GM12891 (cell line): ENCODE measurements around the gene C18orf63.

ENCODE experiments used
- DNase-seq: peaks from one replicate; pipeline ENCODE4 v3.0.0; 2011; ENCODE audit warnings: low spot score; ENCODE audit not compliant: insufficient read length
- FAIRE-seq: peaks from 2 replicates; lab custom pipeline; 2011; peaks lifted over from hg19 to GRCh38; lab: Jason Lieb, UNC
- PAX5 ChIP-seq: IDR thresholded peaks from 2 replicates; pipeline ENCODE4 v1.6.1; 2011; ENCODE audit warnings: low read length, moderate library complexity, mild to moderate bottlenecking; ENCODE audit not compliant: insufficient read depth, severe bottlenecking
- POLR2A ChIP-seq: IDR thresholded peaks from 2 replicates; pipeline ENCODE4 v1.6.1; 2011; ENCODE audit warnings: low read depth, low read length, control low read depth
- POLR2AphosphoS5 ChIP-seq: IDR thresholded peaks from 2 replicates; pipeline ENCODE4 v1.6.1; 2011; ENCODE audit warnings: low read depth, low read length, control low read depth
- POU2F2 ChIP-seq: IDR thresholded peaks from 2 replicates; pipeline ENCODE4 v1.6.1; 2011; ENCODE audit warnings: low read depth, mild to moderate bottlenecking, control low read depth, low read length, moderate library complexity
- SPI1 ChIP-seq: IDR thresholded peaks from 2 replicates; pipeline ENCODE4 v1.6.1; 2011; ENCODE audit warnings: low read depth, low read length, control low read depth
- TAF1 ChIP-seq: IDR thresholded peaks from 2 replicates; pipeline ENCODE4 v1.6.1; 2011; ENCODE audit warnings: low read depth, low read length, control low read depth

C18orf63 gene

DNA sequence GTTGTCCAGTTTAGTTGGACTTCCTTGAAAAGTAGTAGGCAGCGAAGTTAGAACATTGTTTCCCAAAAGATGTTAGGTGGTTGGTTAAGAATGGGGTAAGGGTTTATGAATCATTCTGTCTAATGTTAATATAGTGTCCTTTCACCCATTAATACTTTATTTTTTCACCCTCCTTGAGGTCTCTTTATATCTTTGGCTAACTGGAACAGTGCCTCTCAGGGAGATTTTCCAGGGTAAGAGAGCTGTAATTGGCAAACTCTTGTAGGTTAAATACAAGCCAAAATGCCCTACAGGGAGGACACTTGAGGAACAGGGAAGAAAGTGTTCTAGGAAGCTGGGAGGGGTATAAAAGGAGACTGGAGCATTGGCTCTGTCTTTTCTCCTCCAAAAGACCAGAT lies 22.3 kb downstream of the C18orf63 start:
- FAIRE-seq (no peak), DNase-seq (no peak)
- TF ChIP-seq TAF1 (no peak), SPI1 (no peak), PAX5 (no peak), POLR2A (no peak), POU2F2 (no peak), POLR2AphosphoS5 (no peak)

DNA sequence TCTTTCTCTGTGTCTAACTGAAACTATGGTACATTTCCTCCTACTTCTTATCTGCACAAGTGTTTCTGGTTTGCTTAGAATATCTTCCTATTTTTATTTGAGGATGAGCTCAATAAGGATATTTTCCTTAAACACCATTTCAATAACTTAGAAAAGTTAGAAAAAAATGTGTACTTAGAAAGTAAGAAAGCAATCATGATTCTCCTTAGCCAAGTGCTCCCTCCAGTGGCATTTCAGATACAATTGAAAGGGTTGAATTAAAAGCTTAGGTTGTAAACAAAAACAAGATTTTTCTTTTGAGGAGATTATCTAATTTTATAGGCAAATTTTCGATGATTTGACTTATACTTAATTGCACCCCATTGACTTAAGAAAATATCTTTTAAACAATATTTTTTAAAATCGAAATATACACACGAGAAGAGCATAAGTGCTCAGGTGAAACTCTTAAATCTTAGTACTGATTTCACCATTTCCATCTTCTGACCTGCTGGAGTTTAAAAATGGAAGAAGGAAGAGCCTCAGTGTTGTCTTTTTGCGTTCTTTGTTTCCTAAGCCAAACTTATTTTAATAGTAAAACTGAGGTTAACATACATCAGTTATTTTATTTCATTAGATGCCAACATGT lies 26.9 kb downstream of the C18orf63 start:
- FAIRE-seq, result no peak
- TF ChIP-seq PAX5, result no peak
- no peak for TF ChIP-seq SPI1
- no peak for TF ChIP-seq TAF1
- no peak for TF ChIP-seq POU2F2
- TF ChIP-seq POLR2A, result no peak
- no peak for TF ChIP-seq POLR2AphosphoS5
- no peak for DNase-seq

DNA sequence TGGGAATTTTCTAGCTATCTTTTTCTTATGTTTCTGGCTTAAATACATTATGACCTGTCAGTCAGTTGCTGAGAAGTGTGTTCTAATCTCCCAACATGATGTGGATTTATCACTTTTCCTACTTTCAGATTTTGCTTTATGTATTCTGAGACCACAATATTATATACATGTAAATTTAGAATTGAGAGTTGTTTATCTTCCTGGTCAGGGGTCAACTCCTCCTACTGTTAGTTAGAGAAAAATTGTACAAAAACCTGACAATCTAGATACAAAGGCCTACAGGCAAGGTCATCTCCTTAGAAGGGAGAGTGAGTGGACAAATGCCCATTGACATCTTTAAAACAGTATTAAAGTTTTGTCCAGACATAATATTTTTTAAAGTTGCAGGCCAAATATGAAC lies 30.6 kb downstream of the C18orf63 start:
- FAIRE-seq, result no peak
- TF ChIP-seq POU2F2 (no peak), PAX5 (no peak), POLR2AphosphoS5 (no peak), POLR2A (no peak), TAF1 (no peak), SPI1 (no peak)
- DNase-seq, result no peak

DNA sequence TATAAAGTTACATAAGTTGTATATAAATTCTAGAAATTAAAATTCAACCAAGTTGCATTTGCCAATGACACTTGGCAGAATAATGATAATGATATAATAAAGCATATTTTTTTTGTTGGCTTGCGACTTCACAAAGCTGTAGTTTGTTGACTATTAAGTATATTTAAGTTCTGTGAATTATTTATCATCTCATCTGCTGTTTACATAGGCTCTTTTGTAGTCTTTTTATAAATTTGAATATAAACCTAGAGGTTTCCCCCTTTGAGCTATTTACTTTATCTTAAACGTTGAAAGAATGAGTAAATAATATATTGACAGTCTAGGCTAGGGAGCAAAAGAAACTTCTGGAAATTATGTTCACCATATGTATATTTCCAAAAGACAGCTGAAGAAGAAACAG lies 32.9 kb downstream of the C18orf63 start:
- FAIRE-seq, result no peak

DNA sequence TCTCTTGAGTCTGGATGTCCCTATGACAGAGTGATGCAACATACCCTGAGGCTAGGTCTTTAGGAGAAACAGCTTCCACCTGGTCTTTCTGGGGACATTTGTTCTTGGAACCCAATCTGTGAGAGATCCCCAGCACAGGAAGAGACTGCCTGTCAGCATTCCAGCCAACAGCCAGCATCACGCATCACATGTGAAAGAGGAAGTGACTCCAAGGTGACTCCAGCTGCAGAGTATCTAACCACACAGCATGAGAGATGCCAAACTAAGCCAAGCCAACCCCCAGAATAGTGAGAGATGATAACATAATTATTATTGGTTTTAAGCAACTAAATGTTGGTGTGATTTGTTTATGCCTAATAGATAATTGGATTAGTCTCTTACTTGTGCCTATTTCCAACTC lies 35.7 kb downstream of the C18orf63 start:
- FAIRE-seq (peak; percentile 71), DNase-seq (no peak)
- no peak for TF ChIP-seq TAF1
- TF ChIP-seq PAX5, result no peak
- peak; percentile 93 for TF ChIP-seq SPI1
- TF ChIP-seq POLR2AphosphoS5, result no peak

More for the DNA sequence above, 32.9 kb downstream of the C18orf63 start:
- TF ChIP-seq PAX5, result no peak
- TF ChIP-seq SPI1, result no peak
- TF ChIP-seq POLR2AphosphoS5, result no peak
- TF ChIP-seq TAF1, result no peak
- TF ChIP-seq POU2F2, result no peak
- TF ChIP-seq POLR2A, result no peak
- no peak for DNase-seq

DNA sequence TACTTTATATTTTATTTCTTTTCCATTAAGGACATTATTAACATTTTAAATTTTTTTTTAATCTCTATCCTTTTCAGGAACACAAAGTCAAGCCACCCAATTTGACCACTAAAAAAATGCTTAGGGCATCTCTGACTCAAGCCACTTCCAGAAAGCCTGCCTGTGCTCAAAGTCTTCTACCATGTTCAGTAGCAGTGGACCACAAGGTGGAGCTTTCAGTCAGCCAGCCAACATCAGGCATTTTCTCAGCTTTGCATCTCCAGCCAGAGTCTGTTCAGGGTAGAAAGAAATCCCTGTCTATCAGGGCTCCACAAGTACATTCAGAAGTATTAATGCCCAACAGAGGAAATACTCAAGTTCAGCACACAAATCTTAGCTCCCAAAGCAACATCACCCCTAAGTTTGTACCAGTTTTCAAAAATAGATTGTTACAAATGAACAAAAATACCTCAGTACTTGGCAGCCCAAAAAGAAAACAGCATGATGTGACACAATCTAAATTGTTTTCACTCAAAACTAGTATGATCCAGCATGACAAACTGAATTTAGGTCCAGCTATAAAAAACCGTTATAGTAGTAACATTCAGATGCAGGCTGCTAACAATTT lies 37.6 kb downstream of the C18orf63 start:
- FAIRE-seq, result peak; percentile 48
- TF ChIP-seq PAX5 (no peak), POLR2A (no peak), POU2F2 (no peak), SPI1 (no peak), POLR2AphosphoS5 (no peak), TAF1 (no peak)
- DNase-seq, result no peak

DNA sequence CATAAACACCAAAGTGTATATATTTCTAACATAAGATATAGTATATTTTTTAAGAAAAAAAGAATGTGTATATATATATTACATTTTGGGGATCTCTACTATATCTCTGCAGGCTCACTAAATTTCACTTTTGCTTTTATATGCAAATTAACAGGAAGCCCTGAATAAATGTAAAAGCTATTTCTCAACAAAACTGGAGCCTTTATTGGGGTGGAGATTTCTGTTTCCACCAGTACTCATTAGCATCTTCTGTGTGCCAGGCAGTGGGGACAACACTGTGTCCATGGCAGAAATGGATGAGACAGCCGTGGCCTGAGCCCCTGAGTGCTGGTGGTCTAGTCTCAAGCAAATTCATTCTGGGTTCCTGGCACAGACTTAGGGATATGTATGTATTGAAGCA lies 41.3 kb downstream of the C18orf63 start:
- FAIRE-seq (peak; percentile 31), DNase-seq (no peak)

DNA sequence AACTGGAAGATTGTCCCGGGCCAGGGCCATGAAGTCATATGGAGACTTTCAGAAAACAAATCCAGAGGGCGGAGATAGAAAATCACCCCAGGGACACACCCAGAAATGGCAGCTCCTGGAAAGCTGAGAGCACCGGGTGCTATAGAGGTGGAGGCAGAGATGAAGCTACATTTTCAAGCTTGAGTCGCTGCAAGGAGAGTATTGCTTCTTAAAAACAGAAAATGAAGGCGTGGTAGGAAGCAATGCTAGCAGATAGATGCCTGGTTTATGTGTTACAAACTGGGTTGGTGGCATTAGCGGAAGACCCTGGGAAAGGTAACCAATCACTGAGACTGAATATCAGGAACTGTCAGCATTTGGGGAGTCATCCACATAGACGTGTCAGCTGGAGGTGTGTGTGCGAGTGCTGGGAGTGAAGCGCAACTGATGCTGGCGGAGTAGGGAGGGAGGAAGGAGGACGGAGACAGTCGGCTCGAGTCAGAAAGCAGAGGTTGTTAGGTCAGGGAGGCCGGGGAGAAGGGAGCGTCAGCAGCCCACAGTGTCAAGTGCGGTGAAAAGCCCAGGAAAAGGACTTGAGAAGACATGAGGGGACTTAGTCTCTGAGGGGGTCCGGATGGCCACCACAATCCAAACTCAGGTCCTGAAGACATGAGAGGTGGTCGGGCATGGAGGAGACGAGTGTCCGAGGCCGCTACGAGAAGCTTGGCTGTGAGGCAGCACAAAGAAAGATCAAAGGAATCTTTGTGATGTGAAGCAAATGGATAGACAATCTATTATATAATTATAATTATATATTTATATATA lies 45.4 kb downstream of the C18orf63 start:
- TF ChIP-seq SPI1 (no peak), POLR2AphosphoS5 (no peak), PAX5 (no peak), POU2F2 (no peak), TAF1 (no peak), POLR2A (no peak)
- DNase-seq (no peak), FAIRE-seq (no peak)

More for the DNA sequence above, 41.3 kb downstream of the C18orf63 start:
- no peak for TF ChIP-seq PAX5
- TF ChIP-seq POLR2A, result no peak
- TF ChIP-seq POU2F2, result no peak
- TF ChIP-seq POLR2AphosphoS5, result no peak
- TF ChIP-seq SPI1, result no peak
- no peak for TF ChIP-seq TAF1

DNA sequence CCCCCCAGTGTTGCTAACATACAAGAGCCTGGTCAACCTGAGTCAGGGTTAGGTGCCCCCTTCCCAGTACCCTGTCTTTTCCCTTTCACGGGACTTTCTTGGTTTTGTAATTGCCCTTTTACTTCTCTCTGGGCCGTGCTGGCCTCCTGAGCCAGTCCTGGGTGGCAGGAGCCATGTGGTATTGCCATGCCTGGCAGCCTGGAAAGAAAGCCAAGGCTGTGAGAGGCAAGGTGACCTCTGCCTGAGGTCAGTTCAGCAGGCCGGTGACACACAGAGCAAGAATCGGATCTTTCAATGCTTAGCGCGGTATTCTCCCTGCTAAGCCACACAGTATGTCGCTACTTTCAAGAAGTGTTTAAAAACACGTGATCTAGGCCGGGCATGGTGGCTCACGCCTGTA lies 52.3 kb downstream of the C18orf63 start:
- FAIRE-seq (no peak), DNase-seq (no peak)
- TF ChIP-seq POLR2A, result no peak
- TF ChIP-seq POU2F2, result no peak
- no peak for TF ChIP-seq TAF1
- no peak for TF ChIP-seq PAX5
- no peak for TF ChIP-seq POLR2AphosphoS5
- TF ChIP-seq SPI1, result no peak
